HG02610 (cell line): Measurements from ENCODE around the gene HNRNPDL.
A peak's percentile ranks its signal among the peaks of the same experiment; 100 is the strongest.
"Not testable (repeated sequence)": the region's sequence is repeated elsewhere in the genome, so short reads cannot be mapped to it uniquely, and the experiment has no call there.

ENCODE experiments used
- ATAC-seq: cut with Tn5 transposase; IDR thresholded peaks from one replicate; pipeline ENCODE4 v1.9.1; 2021; ENCODE audit warnings: mild to moderate bottlenecking, moderate library complexity; ENCODE audit not compliant: unreplicated experiment

HNRNPDL gene

DNA sequence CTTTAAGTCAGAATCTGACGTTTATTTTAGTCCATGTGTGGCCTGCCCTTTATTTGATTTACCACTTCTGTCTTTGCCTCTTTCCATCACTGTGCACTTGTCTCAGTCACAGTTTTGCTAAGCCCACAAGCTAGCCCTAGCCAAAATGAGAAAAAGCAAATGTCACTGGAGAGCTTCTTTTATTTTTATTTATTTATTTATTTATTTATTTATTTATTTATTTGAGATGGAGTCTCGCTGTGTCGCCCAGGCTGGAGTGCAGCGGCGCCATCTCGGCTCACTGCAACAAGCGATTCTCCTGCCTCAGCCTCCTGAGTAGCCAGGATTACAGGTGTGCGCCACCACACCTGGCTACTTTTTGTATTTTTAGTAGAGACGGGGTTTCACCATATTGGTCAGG lies 40.2 kb downstream of the HNRNPDL start:
- not testable (repeated sequence) for ATAC-seq

GRCh38 chr4:82388405-82388804 lies 41.9 kb downstream of the HNRNPDL start:
- ATAC-seq: no peak

- not testable (repeated sequence) for ATAC-seq
Measured at GRCh38 chr4:82386312-82386711, 44.0 kb downstream of the HNRNPDL start.

GRCh38 chr4:82382751-82383150 lies 47.5 kb downstream of the HNRNPDL start:
- no peak for ATAC-seq

- no peak for ATAC-seq
Measured at GRCh38 chr4:82381661-82382296, 48.5 kb downstream of the HNRNPDL start.

- ATAC-seq: no peak
Measured at GRCh38 chr4:82381235-82381634, 49.0 kb downstream of the HNRNPDL start.

DNA sequence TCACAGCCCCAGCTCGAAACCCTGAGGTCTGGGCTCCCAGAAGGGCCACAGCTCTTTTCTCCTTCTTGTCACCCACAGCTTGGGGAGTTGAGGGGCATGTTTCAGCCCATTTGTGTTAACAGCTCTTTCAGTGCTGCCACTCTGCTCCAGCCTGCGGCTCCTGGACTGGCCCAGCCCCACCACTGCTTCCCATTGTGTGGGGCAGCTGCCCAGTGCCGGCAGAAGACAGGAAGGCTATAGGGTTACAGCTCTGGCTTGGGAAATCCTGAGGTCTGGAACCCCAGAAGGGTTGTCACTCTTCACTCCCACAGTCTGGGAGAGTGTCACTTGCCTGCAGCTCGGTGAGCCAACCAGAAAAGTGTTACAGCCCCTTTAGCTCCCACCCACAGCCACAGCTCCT lies 49.4 kb downstream of the HNRNPDL start:
- no peak for ATAC-seq

DNA sequence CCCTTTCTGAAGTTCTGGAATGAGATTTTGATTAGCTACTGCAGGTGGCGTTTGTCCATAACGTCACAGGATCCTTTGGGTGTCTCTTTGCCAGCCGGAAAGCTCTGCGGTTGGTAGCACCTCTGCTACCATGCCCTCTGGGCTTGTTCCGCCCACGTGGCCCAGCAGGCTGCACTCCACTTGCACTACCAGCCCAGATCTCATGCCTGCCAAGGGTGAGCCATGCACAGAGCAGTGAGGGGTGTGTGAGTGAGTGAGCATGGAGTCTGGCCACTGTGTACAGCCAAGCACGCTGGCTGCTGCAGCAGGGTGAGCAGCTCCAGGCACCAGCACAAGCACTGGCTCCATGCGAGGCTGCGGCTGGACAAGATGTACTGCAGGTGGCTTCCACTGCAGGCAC lies 49.9 kb downstream of the HNRNPDL start:
- ATAC-seq: no peak

DNA sequence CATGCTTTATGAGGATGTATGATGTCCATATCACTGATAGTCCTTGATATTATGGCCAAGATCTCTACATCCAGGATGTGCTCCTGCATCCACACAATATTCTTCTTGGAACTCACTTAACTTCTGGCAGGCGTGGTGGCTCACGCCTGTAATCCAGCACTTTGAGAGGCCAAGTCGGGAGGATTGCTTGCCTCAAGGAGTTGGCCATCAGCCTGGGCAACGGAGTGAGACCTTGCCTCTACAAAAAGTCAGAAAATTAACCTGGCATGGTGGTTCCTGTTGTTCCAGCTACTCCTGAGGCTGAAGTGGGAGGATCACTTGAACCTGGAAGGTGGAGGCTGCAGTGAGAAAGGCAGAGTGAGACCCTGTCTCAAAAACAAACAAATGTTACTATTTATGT lies 54.2 kb downstream of the HNRNPDL start:
- ATAC-seq: no peak

DNA sequence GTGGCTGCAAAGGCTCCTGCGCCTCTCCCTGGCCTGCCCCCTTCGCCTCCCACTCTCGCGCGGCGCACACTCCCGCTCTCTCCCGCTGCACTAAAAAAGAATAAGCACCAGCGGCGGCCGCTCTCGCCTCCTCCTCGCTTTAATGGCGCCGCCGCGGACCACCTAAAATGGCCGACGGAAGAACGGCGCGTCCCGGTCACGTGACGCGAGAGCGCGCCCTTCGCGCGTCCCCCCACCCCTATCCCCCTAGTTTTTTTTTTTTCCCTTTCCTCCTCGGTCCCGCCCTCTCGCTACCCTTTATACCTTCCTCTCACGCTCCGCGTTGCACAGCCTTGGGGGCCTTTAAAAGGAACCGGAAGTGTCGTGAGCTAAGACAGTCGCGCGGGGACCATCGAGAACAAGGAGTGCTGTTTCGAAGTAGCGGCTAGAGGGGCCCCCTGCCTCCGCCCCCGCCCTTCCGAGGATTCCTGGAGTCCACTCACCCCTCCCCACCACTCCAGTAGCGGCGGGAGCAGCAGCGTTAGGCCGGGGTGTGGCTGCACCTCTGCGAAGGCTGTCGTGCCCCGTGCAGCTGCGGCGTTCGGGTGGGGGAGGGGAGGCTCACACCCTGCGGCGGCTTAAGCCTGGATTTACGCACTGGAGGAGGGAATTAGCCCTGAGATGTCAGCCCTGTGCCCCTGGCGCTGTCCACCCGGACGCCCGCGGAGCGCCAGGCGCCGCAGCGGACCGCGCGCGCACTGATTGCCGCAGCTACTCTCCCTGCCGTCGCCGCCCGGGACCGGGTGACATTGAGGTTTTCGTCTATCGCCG lies 56.2 kb downstream of the HNRNPDL start, which contains the start of gene HNRNPD:
Gene HNRNPD (minus strand): TSS at position 176 of the 810 bp plus-strand sequence. CDS start 313 bp downstream, outside the sequence.
- peak; percentile 94 for ATAC-seq

- ATAC-seq: peak; percentile 8
Measured at GRCh38 chr4:82373486-82373815, 56.8 kb downstream of the HNRNPDL start.
